ENCODE data around the gene TXNDC17. TPM values are rescaled to one million over a fixed set of nuclear protein-coding genes. Genes with fewer than 3 reads are reported as not detected.

TXNDC17 gene
- total RNA-seq, 1 experiment from 2014 or later, result 137 TPM

DNA sequence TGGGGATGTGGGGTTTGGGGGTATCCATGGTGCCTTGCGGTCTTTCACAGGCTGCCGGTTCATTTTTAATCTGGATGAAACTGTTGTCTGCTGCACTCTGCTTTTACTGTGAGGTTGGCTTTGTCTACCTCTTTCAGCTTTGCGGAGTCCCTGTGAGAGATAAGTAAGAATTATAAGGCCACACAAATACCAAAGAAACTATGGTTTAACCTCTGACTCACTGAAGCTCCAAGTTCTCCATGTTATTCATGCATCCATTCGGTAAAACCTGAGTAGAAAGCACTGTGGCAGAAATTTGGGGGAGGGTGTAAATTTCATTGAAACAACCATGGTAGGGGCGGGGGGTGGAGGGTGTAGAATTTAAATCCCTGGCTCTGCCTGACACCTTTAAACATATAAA, 30.8 kb upstream of the TXNDC17 start:
- Histone ChIP-seq H3K36me3 (ENCODE audit: control insufficient read depth, insufficient read depth, low read length) (peaks cover 31% of the 10 kb centered on the region), H3K27me3 (ENCODE audit: control insufficient read depth, insufficient read depth, low read length) (no peaks in the 10 kb centered on the region), H3K4me3 (ENCODE audit: low read depth in 2 of 2, low read length in 2 of 2) (no peak overlapping the region), H3K4me1 (ENCODE audit: control insufficient read depth, insufficient read depth, low read length) (no peaks in the 10 kb centered on the region), H3K27ac (ENCODE audit: low read length) (no peak overlapping the region), H3K9me3 (ENCODE audit: control insufficient read depth, insufficient read depth, low read depth, low read length) (no peaks in the 10 kb centered on the region)
- CTCF ChIA-PET, result no interaction called here
- ATAC-seq (no peak), DNase-seq (ENCODE audit: low read depth, low spot score) (no peak)
- TF ChIP-seq TCF7L2 (IDR thresholded peaks at IDR 0.05; ENCODE audit: low read depth, low read length), result no peak
- no peak for TF ChIP-seq SIN3A (IDR thresholded peaks at IDR 0.05; ENCODE audit: borderline replicate concordance, insufficient read depth, low read depth, low read length)
- TF ChIP-seq POLR2AphosphoS5 (IDR thresholded peaks at IDR 0.05; ENCODE audit: low read depth, low read length), result no peak
- no peak for TF ChIP-seq REST (IDR thresholded peaks at IDR 0.05; ENCODE audit: insufficient read depth in 1 of 2, low read depth in 2 of 2, low read length in 1 of 2)
- no peak for TF ChIP-seq CTCF (IDR thresholded peaks at IDR 0.05)
- intact Hi-C loops (cut with micrococcal nuclease; ENCODE audit: unreplicated experiment) (no loop called here), in situ Hi-C loops (cut with HindIII; ENCODE audit: low pct_unique_long_range_greater_than_20kb, low sequenced_read_pairs) (no loop called here)
- POLR2A ChIA-PET, result interaction anchor here (0.6 kb wide), 1 partner anchor 102 kb away, joined by 3 read pairs; no protein-coding TSS in a partner anchor
- no TSS peak for BruUV-seq (replicated peaks)

GRCh38 chr17:6611231-6611630, 29.6 kb upstream of the TXNDC17 start:
- Histone ChIP-seq H3K9me3 (ENCODE audit: control insufficient read depth, insufficient read depth, low read depth, low read length) (no peaks in the 10 kb centered on the region), H3K27me3 (ENCODE audit: control insufficient read depth, insufficient read depth, low read length) (no peaks in the 10 kb centered on the region), H3K4me1 (ENCODE audit: control insufficient read depth, insufficient read depth, low read length) (no peaks in the 10 kb centered on the region), H3K27ac (ENCODE audit: low read length) (no peak overlapping the region), H3K4me3 (ENCODE audit: low read depth in 2 of 2, low read length in 2 of 2) (no peak overlapping the region), H3K36me3 (ENCODE audit: control insufficient read depth, insufficient read depth, low read length) (peaks cover 28% of the 10 kb centered on the region)
- no peak for ATAC-seq
- TF ChIP-seq SIN3A (IDR thresholded peaks at IDR 0.05; ENCODE audit: borderline replicate concordance, insufficient read depth, low read depth, low read length) (no peak), POLR2AphosphoS5 (IDR thresholded peaks at IDR 0.05; ENCODE audit: low read depth, low read length) (no peak), TCF7L2 (IDR thresholded peaks at IDR 0.05; ENCODE audit: low read depth, low read length) (no peak), REST (IDR thresholded peaks at IDR 0.05; ENCODE audit: insufficient read depth in 1 of 2, low read depth in 2 of 2, low read length in 1 of 2) (no peak), CTCF (IDR thresholded peaks at IDR 0.05) (no peak)
- ChIA-PET CTCF (no interaction called here), POLR2A (no interaction called here)
- BruUV-seq (replicated peaks), result no TSS peak
- in situ Hi-C loops (cut with HindIII; ENCODE audit: low pct_unique_long_range_greater_than_20kb, low sequenced_read_pairs) (no loop called here), intact Hi-C loops (cut with micrococcal nuclease; ENCODE audit: unreplicated experiment) (no loop called here)
- DNase-seq (ENCODE audit: low read depth, low spot score), result no peak

Data from Panc1 (cell line).